Neuronal stem cell (in vitro differentiated cells): ENCODE results near the gene GABRA4.

Source experiments
- DNase-seq: peaks from one replicate; pipeline ENCODE4 v3.0.0-alpha.2; 2013; ENCODE audit warnings: low spot score
- H2AFZ ChIP-seq: one replicate; pipeline ENCODE4 v1.6.1; 2013; ENCODE audit warnings: mild to moderate bottlenecking, low read length, inconsistent platforms
- H2AK5ac ChIP-seq: 2 replicates; pipeline ENCODE4 v1.6.1; 2013; ENCODE audit warnings: low read depth, mild to moderate bottlenecking, inconsistent platforms, low read length, moderate library complexity, mixed read lengths
- H2BK120ac ChIP-seq: 2 replicates; pipeline ENCODE4 v1.6.1; 2013; ENCODE audit warnings: low read depth, mild to moderate bottlenecking, inconsistent platforms, low read length, moderate library complexity, mixed read lengths
- H2BK12ac ChIP-seq: one replicate; pipeline ENCODE4 v1.6.1; 2013; ENCODE audit warnings: low read length, inconsistent platforms
- H2BK15ac ChIP-seq: 2 replicates; pipeline ENCODE4 v1.6.1; 2013; ENCODE audit warnings: mild to moderate bottlenecking, low read length, inconsistent platforms, mixed read lengths
- H2BK5ac ChIP-seq: one replicate; pipeline ENCODE4 v1.6.1; 2013; ENCODE audit warnings: inconsistent platforms, mild to moderate bottlenecking, low read length, moderate library complexity
- H3K14ac ChIP-seq: one replicate; pipeline ENCODE4 v1.6.1; 2013; ENCODE audit warnings: low read length, inconsistent platforms
- H3K18ac ChIP-seq: 2 replicates; pipeline ENCODE4 v1.6.1; 2013; ENCODE audit warnings: low read length, inconsistent platforms
- H3K23ac ChIP-seq: 2 replicates; pipeline ENCODE4 v1.6.1; 2013; ENCODE audit warnings: low read depth, mild to moderate bottlenecking, mixed read lengths, low read length, inconsistent platforms; ENCODE audit not compliant: poor library complexity
- H3K27ac ChIP-seq: replicated peaks from 3 replicates; pipeline ENCODE4 v1.5.1; 2013; ENCODE audit warnings: low read length, inconsistent platforms
- H3K27me3 ChIP-seq, 3 experiments: 2 replicates each; pipeline ENCODE4 v1.6.1; 2013; ENCODE audit warnings: low read length in 3 of 3, mild to moderate bottlenecking in 2 of 3, inconsistent platforms in 1 of 3, low read depth in 1 of 3, mixed read lengths in 1 of 3, moderate library complexity in 1 of 3; ENCODE audit not compliant: control insufficient read depth in 3 of 3, insufficient read depth in 3 of 3
- H3K36me3 ChIP-seq, 2 donors: replicated peaks in 1 of 2; 2 replicates each; pipeline ENCODE4 v1.6.1; 2013; ENCODE audit warnings: low read length in 2 of 2; ENCODE audit not compliant: control insufficient read depth in 2 of 2, insufficient read depth in 2 of 2
- H3K4ac ChIP-seq: 2 replicates; pipeline ENCODE4 v1.6.1; 2013; ENCODE audit warnings: inconsistent platforms, mild to moderate bottlenecking, low read length, moderate library complexity
- H3K4me1 ChIP-seq, 2 donors: 1 replicate in 1 of 2; 2 replicates in 1 of 2; pipeline ENCODE4 v1.6.1; 2013; ENCODE audit warnings: low read length in 2 of 2, low read depth in 1 of 2; ENCODE audit not compliant: control insufficient read depth in 2 of 2, insufficient read depth in 1 of 2
- H3K4me2 ChIP-seq: one replicate; pipeline ENCODE4 v1.6.1; 2013; ENCODE audit warnings: mild to moderate bottlenecking, low read length, inconsistent platforms; ENCODE audit not compliant: insufficient read depth, poor library complexity, severe bottlenecking
- H3K4me3 ChIP-seq, 2 donors: 2 replicates each; pipeline ENCODE4 v1.5.1; 2013; ENCODE audit warnings: low read length in 2 of 2, mild to moderate bottlenecking in 2 of 2, inconsistent platforms in 1 of 2, moderate library complexity in 1 of 2
- H3K79me1 ChIP-seq: one replicate; pipeline ENCODE4 v1.6.1; 2013; ENCODE audit warnings: low read depth, mild to moderate bottlenecking, inconsistent platforms, low read length, moderate library complexity
- H3K9ac ChIP-seq: one replicate; pipeline ENCODE4 v1.6.1; 2013; ENCODE audit warnings: mild to moderate bottlenecking, low read depth, low read length, inconsistent platforms; ENCODE audit not compliant: poor library complexity
- H3K9me3 ChIP-seq, 2 donors: replicated peaks in 1 of 2; 2 replicates each; pipeline versions ENCODE3 to v1.6.1; 2013; ENCODE audit warnings: low read length in 2 of 2, mild to moderate bottlenecking in 2 of 2, inconsistent platforms in 1 of 2, low read depth in 1 of 2, mixed read lengths in 1 of 2, moderate library complexity in 1 of 2; ENCODE audit not compliant: control insufficient read depth in 2 of 2, insufficient read depth in 1 of 2
- H4K8ac ChIP-seq: one replicate; pipeline ENCODE4 v1.6.1; 2013; ENCODE audit warnings: low read depth, mild to moderate bottlenecking, inconsistent platforms, low read length, moderate library complexity
- H4K91ac ChIP-seq: one replicate; pipeline ENCODE4 v1.6.1; 2013; ENCODE audit warnings: low read length, low read depth, mild to moderate bottlenecking, inconsistent platforms; ENCODE audit not compliant: poor library complexity
- WGBS, 2 donors: extraction: QIAGEN DNeasy Blood & Tissue Kit; methylation state at CpG; one replicate each; pipeline ENCODE4 v1.1.7; 2013; ENCODE audit warnings: missing lambda C conversion rate in 2 of 2, mixed read lengths in 1 of 2; ENCODE audit not compliant: insufficient read length in 2 of 2, insufficient replicate concordance in 1 of 2; ENCODE audit errors: extremely low coverage in 2 of 2; 5-methylcytosine and 5-hydroxymethylcytosine counted together

The GABRA4 gene

GRCh38 chr4:46927201-46927600 is 66.2 kb downstream of the GABRA4 start:
- H3K14ac ChIP-seq: no peak overlapping the region
- no peak overlapping the region for H4K8ac ChIP-seq
- no peak overlapping the region for H3K4me2 ChIP-seq

GRCh38 chr4:46924789-46925529 is 68.4 kb downstream of the GABRA4 start:
- H3K9ac ChIP-seq: no peak overlapping the region
- no peak overlapping the region for H3K23ac ChIP-seq
- H4K91ac ChIP-seq: no peak overlapping the region
- no peak for DNase-seq
- no peak overlapping the region for H2BK12ac ChIP-seq
- no peaks in the 10 kb centered on the region for H3K27me3 ChIP-seq
- H4K8ac ChIP-seq: no peak overlapping the region
- no peak overlapping the region for H3K18ac ChIP-seq
- H3K14ac ChIP-seq: no peak overlapping the region
- no peak overlapping the region for H2AK5ac ChIP-seq
- H3K4me3 ChIP-seq: no peak overlapping the region
- no peak overlapping the region for H2AFZ ChIP-seq
- no peak overlapping the region for H2BK5ac ChIP-seq
- H3K9me3 ChIP-seq: no peaks in the 10 kb centered on the region
- no peak overlapping the region for H3K27ac ChIP-seq
- no peaks in the 10 kb centered on the region for H3K79me1 ChIP-seq
- no peak overlapping the region for H2BK15ac ChIP-seq
- no peak overlapping the region for H2BK120ac ChIP-seq
- peaks cover 0 to 2% of the 10 kb centered on the region in 2 donors for H3K4me1 ChIP-seq
- H3K36me3 ChIP-seq: no peaks in the 10 kb centered on the region
- no peak overlapping the region for H3K4me2 ChIP-seq
- no peak overlapping the region for H3K4ac ChIP-seq

More at GRCh38 chr4:46927201-46927600, 66.2 kb downstream of the GABRA4 start:
- Histone ChIP-seq H3K27ac (no peak overlapping the region), H3K36me3 (no peaks in the 10 kb centered on the region), H3K27me3 (no peaks in the 10 kb centered on the region), H3K4ac (no peak overlapping the region), H3K9me3 (no peaks in the 10 kb centered on the region), H3K18ac (no peak overlapping the region), H3K79me1 (no peaks in the 10 kb centered on the region), H3K9ac (no peak overlapping the region), H3K23ac (no peak overlapping the region), H4K91ac (no peak overlapping the region), H2BK12ac (no peak overlapping the region), H2BK120ac (no peak overlapping the region), H2BK15ac (no peak overlapping the region), H3K4me1 (peaks cover 0 to 2% of the 10 kb centered on the region in 2 donors), H3K4me3 (no peak overlapping the region), H2AK5ac (no peak overlapping the region), H2AFZ (no peak overlapping the region), H2BK5ac (no peak overlapping the region)
- DNase-seq: no peak

- no peak overlapping the region for H3K4me2 ChIP-seq
- no peak overlapping the region for H2AFZ ChIP-seq
- H4K91ac ChIP-seq: no peak overlapping the region
- no peak overlapping the region for H2BK120ac ChIP-seq
- DNase-seq: no peak
- H3K4me3 ChIP-seq: no peak overlapping the region
- no peaks in the 10 kb centered on the region for H3K9me3 ChIP-seq
- peaks cover 0 to 2% of the 10 kb centered on the region in 2 donors for H3K4me1 ChIP-seq
- H3K18ac ChIP-seq: no peak overlapping the region
- H3K79me1 ChIP-seq: no peaks in the 10 kb centered on the region
- no peaks in the 10 kb centered on the region for H3K36me3 ChIP-seq
- no peak overlapping the region for H4K8ac ChIP-seq
- no peak overlapping the region for H3K27ac ChIP-seq
- no peak overlapping the region for H2AK5ac ChIP-seq
- H3K4ac ChIP-seq: no peak overlapping the region
- no peak overlapping the region for H2BK12ac ChIP-seq
- no peak overlapping the region for H2BK15ac ChIP-seq
- no peak overlapping the region for H3K9ac ChIP-seq
- no peaks in the 10 kb centered on the region for H3K27me3 ChIP-seq
- no peak overlapping the region for H3K23ac ChIP-seq
- no CpG with 5 or more reads among the region's 3 CpGs for WGBS, 2 donors
- no peak overlapping the region for H3K14ac ChIP-seq
- no peak overlapping the region for H2BK5ac ChIP-seq
These were observed 71.2 kb downstream of the GABRA4 start for GRCh38 chr4:46922205-46922604.

GRCh38 chr4:46909078-46909477 is 84.3 kb downstream of the GABRA4 start, which contains the start of gene COX7B2:
TSS of gene COX7B2 (minus strand) at chr4:46909245. CDS start at chr4:46735192, 174,053 bp downstream.
- H3K79me1 ChIP-seq: no peaks in the 10 kb centered on the region
- no peak within 1 kb of the TSS for H2AK5ac ChIP-seq
- H2BK15ac ChIP-seq: no peak within 1 kb of the TSS
- H3K27ac ChIP-seq: no peak within 1 kb of the TSS
- H3K23ac ChIP-seq: no peak within 1 kb of the TSS
- H4K91ac ChIP-seq: no peak within 1 kb of the TSS
- H2BK12ac ChIP-seq: no peak within 1 kb of the TSS
- H3K9me3 ChIP-seq: no peaks in the 10 kb centered on the region
- H3K27me3 ChIP-seq: no peaks in the 10 kb centered on the region
- no peak within 1 kb of the TSS for H2BK5ac ChIP-seq
- WGBS, 2 donors: no CpG with 5 or more reads among the region's 12 CpGs
- no peak within 1 kb of the TSS for H2BK120ac ChIP-seq
- no peak within 1 kb of the TSS for H3K4me3 ChIP-seq
- H3K36me3 ChIP-seq: no peaks in the 10 kb centered on the region
- no peaks in the 10 kb centered on the region for H3K4me1 ChIP-seq
- no peak within 1 kb of the TSS for H2AFZ ChIP-seq
- no peak within 1 kb of the TSS for H3K9ac ChIP-seq
- no peak within 1 kb of the TSS for H3K18ac ChIP-seq
- H4K8ac ChIP-seq: no peak within 1 kb of the TSS
- no peak within 1 kb of the TSS for H3K4me2 ChIP-seq
- no peak within 1 kb of the TSS for H3K4ac ChIP-seq
- no peak for DNase-seq
- H3K14ac ChIP-seq: no peak within 1 kb of the TSS
